GM19324 (cell line): ENCODE measurements around the gene PLA2R1.
"Not testable (repeated sequence)": the region's sequence is repeated elsewhere in the genome, so short reads cannot be mapped to it uniquely, and the experiment has no call there.

Experiments
- ATAC-seq: cut with Tn5 transposase; IDR thresholded peaks from one replicate; pipeline ENCODE4 v1.9.1; 2021; ENCODE audit warnings: mild to moderate bottlenecking, moderate library complexity; ENCODE audit not compliant: unreplicated experiment, low FRiP score

The PLA2R1 gene

DNA sequence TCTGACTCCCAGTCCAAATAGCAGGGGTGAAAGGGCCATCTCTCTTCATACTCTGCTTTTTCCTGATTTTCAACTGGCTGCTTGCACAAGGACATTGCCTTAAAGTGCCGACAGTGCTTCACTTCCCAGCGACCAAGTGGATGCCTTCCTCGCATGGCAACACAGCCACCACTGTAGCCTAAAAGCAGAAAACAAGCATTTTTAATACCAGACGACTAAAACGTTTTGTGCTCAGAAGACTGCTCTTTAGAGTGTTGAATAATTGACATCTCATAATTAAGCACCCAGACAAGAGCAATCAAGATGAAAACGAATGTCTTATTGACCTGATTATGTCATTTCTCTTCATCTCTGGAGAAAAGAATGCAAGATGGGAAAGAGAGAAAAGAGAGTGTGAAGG, 75.2 kb downstream of the PLA2R1 start:
- ATAC-seq = no peak

DNA sequence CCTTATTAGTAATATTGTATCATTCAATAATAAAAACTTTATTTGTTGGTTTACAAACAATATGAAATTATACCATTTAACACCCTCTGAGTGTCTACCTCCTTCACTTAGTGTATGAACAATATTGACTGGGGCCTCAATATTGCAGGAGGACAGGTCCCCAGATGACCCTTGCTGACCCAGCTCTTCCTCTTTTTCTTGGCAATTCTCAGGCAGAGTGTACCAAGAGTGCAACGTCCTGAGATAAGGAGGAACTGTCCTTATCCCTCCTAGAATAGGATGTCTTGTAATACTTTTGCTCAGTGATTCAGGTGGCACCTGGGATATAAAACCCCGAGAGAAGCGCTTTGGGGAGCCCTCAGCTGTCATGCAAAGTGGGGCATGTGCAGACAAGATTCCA, 76.8 kb downstream of the PLA2R1 start:
- no peak for ATAC-seq

DNA sequence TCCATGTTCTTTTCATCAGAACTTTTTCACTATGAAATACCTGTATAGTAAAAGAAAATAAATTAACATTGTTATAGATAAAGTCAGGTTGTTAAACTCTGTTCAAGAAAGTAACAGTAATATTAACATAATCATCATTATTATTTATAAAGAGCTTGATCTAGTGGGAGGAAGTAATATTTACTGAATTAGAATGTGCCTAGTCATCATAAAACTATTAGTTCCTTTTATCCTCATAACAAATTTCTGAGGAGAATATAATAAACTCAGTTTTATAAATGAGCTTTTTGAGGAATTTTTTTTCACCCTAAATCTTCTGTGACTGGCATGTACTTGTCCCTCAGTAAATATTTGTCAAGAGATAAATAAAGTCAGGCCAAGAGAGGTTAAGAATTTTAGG, 78.4 kb downstream of the PLA2R1 start:
- ATAC-seq = no peak

DNA sequence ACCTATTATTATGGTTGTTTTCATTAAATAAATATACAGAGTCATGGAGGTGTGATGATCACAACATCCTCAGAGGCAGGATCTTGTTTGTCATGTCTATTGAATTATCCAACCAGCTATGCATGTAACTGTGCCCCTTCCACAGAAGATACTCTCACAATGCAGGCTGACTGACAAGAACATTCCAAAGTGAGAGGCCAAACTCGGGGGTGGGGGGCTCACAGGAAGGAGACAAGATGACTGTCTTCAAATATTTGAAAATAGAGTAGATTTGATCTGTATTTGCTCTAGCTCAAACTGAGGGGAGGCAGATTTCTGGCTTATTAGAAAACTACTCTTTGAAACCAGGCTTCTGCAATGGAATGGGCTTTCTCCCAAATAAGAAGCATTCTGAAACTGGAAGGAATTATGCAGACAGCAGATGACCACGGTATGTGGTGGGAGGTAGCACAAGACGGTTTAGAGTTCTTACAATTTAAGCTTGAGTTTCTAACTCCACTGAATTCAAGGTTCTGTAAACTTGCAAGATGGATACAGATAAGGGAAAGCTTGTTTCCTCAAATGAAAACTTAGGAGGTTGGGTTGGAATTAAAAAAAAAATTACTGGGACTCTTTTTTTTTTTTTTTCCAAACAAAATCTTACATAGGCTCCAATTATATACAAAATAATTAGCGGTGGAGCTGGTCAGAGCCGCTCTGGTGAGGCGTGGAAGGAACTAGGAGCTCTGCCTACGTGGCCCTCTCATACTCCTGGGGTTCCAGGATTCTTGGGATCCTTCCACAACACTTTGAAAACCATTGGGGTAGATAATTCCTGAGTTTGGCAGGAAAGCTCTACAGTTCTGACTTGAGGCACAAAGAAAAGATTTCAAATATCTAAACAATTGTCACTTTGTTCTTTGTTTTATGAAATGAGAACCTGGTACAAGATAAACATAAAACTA, 79.3 kb downstream of the PLA2R1 start:
- no peak for ATAC-seq

DNA sequence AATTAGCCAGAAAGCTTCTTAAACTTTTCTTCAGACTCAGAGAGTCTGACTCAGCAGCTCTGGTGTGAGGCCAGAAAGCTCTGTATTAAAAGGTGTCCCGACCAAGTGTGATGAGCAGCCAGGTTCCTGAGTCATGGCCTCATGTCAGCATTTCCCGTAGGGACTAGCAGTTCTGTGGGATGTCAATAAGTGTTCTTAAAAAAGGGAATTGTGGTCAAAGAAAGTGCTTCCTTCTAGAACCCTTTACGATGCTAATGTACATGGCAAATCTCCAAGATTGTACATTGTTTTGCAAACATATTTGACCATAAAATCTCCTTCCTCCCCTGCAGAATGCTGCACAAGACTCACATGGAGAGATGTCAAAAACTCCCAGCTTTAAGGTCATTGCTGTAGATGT, 80.1 kb downstream of the PLA2R1 start:
- ATAC-seq = no peak

DNA sequence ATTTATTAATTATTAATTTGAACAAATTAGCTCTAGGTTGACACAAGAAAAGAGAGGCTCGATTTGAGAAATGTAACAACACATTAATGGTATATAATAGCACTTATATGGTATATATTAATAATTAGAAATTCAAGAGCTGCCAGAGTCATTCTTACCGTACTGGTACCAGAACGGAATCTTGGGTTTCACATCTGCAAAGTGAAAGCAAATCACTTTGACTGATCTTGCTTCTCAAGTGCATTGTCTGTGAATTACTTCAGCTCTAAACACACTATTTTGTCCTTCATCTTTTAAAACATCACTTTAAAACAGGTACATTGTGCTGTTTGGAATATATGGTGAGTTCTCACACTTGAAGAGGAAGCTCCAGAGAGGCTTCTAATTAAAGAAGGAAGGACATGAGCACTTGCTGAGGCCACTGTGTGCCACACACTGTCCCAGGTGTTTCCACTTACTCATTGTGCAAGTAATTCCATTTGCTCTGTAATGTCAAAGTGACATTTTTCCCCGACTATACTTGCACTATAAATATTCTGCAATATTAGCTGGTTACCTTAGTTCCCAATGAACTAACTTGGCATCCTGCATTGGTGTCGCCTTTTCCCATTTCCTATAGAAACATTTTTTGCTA, 85.8 kb downstream of the PLA2R1 start:
- ATAC-seq = peak; percentile 60

DNA sequence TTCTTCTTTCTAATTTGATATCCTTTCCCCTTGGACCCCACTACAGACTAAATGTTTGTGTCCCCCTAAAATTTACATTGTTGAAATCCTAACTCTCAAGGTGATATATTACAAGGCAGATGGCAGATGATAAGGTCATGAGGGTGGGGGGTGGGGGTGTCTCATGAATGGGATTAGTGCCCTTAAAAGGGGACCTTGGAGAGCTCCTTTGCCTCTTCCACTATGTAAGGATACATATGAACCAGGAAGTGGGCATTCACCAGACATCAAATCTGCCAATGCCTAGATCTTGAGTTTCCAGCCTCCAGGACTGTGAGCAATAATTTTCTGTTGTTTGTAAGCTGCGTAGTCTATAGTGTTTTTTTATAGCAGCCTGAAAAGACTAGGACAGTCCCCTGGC, 89.1 kb downstream of the PLA2R1 start:
- no peak for ATAC-seq

DNA sequence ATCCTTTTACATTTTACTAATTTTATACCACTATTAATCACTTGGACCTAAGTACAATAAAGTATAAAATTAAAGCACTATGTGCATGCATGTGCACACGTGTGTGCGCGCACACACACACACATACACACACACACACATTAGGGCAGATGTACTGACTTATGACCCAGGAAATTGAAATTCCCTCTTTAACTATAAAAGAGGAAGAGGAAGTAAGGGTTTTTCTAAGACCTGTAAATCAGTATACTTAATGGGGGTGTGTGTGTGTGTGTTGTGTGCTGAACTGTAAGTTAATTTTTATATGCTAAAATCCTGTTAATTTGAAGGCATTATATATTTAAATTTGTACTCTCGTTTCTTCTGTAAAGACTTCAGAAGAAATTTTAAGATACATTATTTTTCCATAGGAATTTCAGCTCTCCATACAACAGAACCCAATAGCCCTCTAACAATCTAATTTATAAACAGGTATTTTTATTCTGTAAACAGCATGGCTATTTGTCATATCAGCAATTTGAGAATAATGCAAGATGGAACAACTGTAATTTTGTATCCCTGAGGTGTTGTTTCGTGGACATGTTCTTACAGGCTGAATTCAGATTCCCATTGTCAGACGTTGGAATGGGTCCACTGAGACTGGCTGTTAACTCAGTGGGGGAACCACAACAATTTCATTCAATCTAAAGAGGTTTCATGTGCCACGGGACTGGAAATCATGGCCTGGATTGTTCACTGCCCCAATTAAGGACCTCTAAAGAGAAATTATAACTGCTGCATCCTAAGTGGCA, 90.9 kb downstream of the PLA2R1 start:
- ATAC-seq = no peak

DNA sequence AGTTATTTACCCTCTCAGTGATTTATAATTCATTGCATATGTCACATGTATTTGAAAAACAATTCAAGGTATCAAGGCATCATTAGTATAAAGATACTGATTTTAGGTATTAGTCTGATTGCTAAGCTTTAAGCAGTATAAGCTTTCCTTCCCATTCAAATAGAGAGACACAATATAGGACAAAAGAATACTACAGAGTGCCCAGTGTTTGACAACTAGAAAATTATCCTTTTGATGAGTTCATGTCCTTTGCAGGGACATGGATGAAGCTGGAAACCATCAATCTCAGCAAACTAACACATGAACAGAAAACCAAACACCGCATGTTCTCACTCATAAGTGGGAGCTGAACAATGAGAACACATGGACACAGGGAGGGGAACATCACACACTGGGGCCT, 91.9 kb downstream of the PLA2R1 start:
- ATAC-seq = not testable (repeated sequence)

DNA sequence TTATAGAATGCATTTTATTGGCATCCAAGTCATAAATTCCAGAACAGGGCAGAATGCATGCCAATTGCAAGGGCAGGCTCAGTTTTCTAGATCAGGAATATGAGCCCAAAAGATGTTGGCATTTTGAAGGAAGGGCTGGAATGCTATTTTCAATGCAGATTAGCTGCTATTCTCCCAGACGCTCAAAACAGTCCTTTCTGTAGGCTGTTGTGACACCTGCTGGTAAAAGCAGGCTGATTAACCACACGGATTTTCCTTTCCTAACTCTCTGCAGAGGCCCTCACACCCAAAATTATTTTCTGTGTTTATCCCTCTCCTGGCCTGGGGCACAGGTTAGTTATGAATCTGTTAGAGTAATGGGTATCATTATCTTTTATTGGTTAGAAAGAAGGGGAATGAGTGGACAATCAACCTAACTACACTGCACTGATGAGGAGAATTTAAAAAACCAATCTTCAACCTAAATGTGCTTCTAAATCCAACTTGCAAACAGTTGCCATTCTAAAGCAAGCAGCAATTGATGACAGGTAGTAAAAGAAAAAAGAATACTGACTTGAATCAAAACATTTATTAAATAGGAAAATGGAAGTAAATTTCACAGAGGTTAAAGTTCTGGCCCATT, 94.0 kb downstream of the PLA2R1 start:
- no peak for ATAC-seq

DNA sequence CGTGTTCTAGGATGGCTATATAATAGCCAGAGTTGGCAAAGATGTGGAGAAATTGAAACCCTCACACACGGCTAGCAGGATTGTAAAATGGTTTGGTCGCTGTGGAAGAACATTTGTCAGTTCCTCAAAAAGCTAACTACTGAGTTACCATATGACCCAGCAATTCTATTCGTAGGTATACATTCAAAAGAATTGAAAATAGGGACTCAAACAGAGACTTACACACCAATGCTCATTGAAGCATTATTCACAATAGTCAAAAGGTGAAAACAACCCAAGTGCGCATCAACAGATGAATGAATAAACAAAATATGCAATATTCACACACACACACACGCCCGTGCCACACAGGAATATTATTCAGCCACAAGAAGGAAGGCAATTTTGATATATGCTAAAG, 98.7 kb downstream of the PLA2R1 start:
- ATAC-seq = peak; percentile 63

DNA sequence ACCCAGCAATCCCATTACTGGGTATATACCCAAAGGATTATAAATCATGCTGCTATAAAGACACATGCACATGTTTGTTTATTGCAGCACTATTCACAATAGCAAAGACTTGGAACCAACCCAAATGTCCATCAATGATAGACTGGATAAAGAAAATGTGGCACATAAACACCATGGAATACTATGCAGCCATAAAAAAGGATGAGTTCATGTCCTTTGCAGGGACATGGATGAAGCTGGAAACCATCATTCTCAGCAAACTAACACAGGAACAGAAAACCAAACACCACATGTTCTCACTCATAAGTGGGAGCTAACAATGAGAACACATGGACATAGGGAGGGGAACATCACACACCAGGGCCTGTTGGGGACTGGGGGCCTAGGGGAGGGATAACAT, 99.9 kb downstream of the PLA2R1 start:
- ATAC-seq = not testable (repeated sequence)

DNA sequence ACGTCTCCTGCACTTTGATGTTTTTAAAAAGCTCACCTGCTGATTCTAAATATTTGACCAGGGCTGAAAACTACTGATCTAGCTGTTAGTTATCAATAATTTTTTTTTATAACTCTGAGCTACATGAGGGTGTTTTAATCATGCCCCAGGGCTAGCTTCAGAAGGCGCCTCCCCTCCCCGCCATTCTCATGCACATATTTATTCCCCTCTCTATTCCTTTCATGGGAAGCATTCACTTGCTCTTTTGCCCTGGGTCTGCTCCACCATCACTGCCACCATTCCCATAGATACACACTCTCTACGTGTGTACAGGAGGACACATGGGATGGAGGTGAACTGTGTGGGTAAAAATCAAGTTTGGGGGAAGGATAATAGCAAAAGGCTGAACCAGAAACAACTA, 101.0 kb downstream of the PLA2R1 start:
- ATAC-seq = no peak

DNA sequence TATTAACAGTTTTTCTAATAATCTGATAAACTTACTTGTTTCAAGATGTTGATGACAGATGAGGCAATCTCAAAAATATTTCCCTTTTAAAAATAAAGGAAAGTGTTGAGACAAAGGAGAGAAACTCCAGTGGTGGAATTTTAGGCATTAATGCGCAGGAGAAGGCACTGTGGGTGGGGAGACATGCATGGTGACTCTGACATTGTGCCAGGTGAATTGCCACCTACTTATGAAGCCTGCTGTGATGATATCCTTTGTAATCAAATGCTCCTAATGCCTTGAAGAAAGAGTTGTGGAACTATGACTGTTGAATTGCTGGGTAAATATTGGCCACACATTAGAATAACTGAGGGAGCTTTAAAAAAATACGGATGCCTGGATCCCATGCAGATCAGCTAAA, 101.4 kb downstream of the PLA2R1 start:
- ATAC-seq = no peak

DNA sequence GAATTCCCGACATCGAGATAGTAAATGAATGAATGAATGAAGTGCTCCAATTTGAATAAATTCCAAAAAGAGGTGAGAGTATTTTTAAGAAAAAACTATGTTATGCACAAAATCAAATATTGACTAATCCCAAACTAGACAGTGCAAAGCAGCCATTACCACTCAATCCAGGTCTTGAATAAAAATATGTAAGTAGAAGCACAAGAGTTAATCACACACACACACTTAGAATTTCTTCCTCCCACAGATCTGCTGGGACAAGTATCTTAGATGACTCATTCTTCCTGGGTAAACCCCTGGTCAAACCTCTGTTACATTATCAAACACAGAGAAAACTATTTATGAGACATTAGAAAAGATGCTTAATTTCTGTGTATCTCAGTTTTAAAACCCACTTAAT, 102.0 kb downstream of the PLA2R1 start:
- ATAC-seq = no peak

DNA sequence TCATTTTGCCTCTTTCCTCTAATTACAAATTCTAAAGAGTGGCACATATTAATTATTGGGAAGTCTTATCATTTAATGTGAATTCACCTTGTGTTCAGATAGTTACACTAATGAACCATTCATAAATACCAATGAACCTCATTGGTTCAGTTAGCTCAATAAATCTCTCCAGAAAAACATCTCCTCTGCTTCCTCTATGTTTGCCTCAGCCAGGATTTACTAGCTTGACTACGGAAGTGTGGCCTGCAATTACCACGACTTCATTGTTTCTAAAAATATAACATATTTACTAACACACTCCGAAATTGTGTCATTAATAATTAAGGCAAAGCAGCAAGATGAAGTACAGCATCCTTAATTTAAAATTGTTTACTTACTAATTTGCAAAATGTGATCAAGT, 103.3 kb downstream of the PLA2R1 start:
- no peak for ATAC-seq

DNA sequence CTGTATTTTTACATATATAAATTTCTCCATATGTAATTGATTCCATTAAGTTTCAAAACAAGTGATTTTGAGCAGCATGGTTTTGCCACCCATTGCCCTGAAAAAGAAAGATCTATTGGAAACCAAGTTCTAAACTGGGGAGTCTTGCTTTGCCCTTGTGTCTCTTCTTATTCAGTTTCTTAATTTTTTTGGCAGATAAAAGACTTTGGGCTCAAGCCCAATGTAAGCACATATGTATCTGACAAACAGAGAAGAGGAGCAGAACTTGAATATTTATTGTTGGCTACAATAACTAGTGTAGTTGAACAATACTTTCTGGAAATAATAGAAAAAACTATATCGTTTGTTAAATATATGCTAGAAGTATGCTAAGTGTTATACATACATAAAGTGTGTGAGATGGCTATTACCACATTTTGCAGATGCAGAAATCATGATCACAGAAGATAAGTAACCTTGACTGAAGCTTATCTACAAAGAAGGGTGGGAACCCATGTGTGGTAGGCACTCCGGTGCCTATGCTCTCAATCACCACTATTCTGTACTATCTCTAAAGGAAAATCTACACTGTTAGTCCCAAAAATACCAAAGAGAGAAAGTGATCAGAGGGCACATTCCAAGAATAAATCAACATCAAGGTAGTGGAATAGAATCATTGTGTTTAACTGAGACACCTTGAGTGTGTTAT, 109.1 kb downstream of the PLA2R1 start:
- ATAC-seq = no peak

DNA sequence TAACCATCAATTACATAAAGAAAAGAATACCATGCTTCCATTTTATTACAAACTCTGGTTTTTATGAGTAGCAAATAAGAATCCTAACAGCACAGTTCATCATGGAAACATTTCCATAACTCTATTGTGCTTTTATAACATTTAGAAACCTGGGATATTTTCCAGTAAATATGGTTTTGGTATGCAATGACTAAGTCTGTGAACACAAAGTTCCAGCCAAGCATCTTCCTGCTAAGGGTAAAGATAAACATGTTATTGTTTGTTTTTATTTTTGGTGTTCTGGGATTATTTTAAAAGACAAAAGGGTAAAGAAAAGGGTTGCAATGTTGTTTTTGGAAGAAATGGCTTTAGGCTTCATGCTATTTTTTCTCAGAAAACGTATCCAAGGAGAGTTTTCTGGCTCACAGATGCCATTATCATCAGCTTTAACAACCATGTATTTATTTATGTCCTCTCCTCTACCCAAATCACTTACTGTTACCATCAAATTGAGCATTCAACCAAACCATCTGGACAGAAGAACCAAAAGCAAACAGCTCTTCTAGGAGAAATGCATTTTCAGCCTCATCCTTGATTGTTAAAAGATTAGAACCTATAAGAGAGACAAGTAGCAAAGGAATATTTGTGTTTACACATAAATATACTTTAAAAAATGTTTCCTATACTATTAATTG, 116.0 kb downstream of the PLA2R1 start:
- no peak for ATAC-seq

DNA sequence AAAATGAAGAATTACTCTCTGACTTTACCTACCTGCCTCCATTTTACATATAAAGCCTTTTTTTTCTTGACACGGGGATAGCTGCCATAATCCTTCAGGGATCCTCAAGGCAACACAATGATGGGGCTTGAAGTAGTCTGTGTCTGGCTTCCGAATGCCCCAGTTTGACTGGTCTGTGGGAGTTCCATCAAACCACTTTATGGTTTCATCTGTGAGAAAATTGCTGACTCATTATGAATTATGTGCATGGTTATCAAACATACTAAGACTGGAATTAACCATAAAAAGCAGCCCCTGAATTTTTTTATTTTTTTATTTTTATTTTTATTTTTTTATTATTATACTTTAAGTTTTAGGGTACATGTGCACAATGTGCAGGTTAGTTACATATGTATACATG, 117.5 kb downstream of the PLA2R1 start:
- ATAC-seq = no peak

DNA sequence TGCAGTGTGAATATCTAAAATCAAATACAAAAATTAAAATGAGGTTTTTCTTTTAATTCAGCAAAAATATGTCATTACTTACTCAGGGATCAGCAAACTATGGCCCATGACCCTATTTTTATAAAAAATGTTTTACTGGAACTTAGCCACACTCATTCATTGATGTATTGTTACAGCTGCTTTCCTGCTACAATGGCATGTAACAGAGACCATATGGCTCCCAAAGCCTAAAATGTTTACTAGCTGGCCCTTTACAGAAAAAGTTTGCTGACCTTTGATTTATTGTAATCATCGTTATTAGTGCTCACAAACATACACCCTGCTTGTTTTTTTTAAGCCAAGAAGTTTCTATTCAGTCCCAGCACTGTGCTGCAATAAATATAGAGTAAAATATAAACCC, 120.3 kb downstream of the PLA2R1 start:
- ATAC-seq = no peak
